Choroid plexus epithelial cell (primary cell): ENCODE data around the gene FRMPD4.

Experiments
- DNase-seq: peaks from one replicate; pipeline ENCODE4 v3.0.0-alpha.2; 2010; ENCODE audit warnings: low read depth
- H3K4me3 ChIP-seq: 2 replicates; pipeline ENCODE4 v1.5.1; 2011; ENCODE audit warnings: low read depth, mild to moderate bottlenecking, control low read depth, low read length, moderate library complexity
- CTCF ChIP-seq: conservative IDR thresholded peaks from 2 replicates; pipeline ENCODE4 v1.5.1; 2011; ENCODE audit warnings: low read depth, mild to moderate bottlenecking, control low read depth, inconsistent platforms, low read length, moderate library complexity

The FRMPD4 gene

GRCh38 chrX:12471061-12471460, 332.8 kb downstream of the FRMPD4 start:
- H3K4me3 ChIP-seq = no peak overlapping the region
- no peak for DNase-seq

GRCh38 chrX:12480956-12481355, 342.7 kb downstream of the FRMPD4 start:
- TF ChIP-seq CTCF = no peak
- H3K4me3 ChIP-seq = no peak overlapping the region
- no peak for DNase-seq

More at GRCh38 chrX:12471061-12471460, 332.8 kb downstream of the FRMPD4 start:
- no peak for TF ChIP-seq CTCF

- TF ChIP-seq CTCF = no peak
- DNase-seq = no peak
- no peak overlapping the region for H3K4me3 ChIP-seq
Observed at GRCh38 chrX:12488220-12488619, 349.9 kb downstream of the FRMPD4 start.

GRCh38 chrX:12488771-12489170, 350.5 kb downstream of the FRMPD4 start:
- TF ChIP-seq CTCF = no peak
- no peak for DNase-seq
- H3K4me3 ChIP-seq = no peak overlapping the region

- no peak for DNase-seq
- H3K4me3 ChIP-seq = no peak overlapping the region
- no peak for TF ChIP-seq CTCF
Observed at GRCh38 chrX:12489341-12489740, 351.1 kb downstream of the FRMPD4 start.

GRCh38 chrX:12494400-12495138, 356.3 kb downstream of the FRMPD4 start:
- H3K4me3 ChIP-seq = no peak overlapping the region
- no peak for DNase-seq
- no peak for TF ChIP-seq CTCF

GRCh38 chrX:12496343-12496742, 358.1 kb downstream of the FRMPD4 start:
- H3K4me3 ChIP-seq = no peak overlapping the region
- no peak for DNase-seq
- no peak for TF ChIP-seq CTCF
